Fibroblast of villous mesenchyme (primary cell): ENCODE data around the gene B3GALT2. TPM values are rescaled to one million over a fixed set of nuclear protein-coding genes. Genes with fewer than 3 reads are reported as not detected.

Experiments used
- DNase-seq: peaks from one replicate; pipeline ENCODE4 v3.0.0-alpha.2; 2010; ENCODE audit warnings: low read depth
- H3K4me3 ChIP-seq: 2 replicates; pipeline ENCODE4 v1.5.1; 2011; ENCODE audit warnings: low read depth, mild to moderate bottlenecking, low read length
- CTCF ChIP-seq: IDR thresholded peaks from 2 replicates; pipeline ENCODE4 v1.5.1; 2012; ENCODE audit warnings: low read depth, mild to moderate bottlenecking, low read length; ENCODE audit not compliant: insufficient read depth
- small RNA-seq: library from RNA; depleted of rRNA; stranded (forward); fragments of <200 nt; gene quantifications from one replicate; pipeline ENCODE3, GENCODE V24; 2012
- total RNA-seq: library from RNA; depleted of rRNA; stranded (reverse); fragments of >200 nt; gene quantifications from 2 replicates; pipeline ENCODE4 v1.2.3, GENCODE V29; 2012

Gene B3GALT2
- total RNA-seq, 1 donor: 32.8 TPM

GRCh38 chr1:193141804-193142203, 44.6 kb downstream of the B3GALT2 start:
- DNase-seq: no peak
- no peak overlapping the region for H3K4me3 ChIP-seq
- no peak for TF ChIP-seq CTCF

GRCh38 chr1:193140254-193140653, 46.2 kb downstream of the B3GALT2 start:
- no peak for DNase-seq
- H3K4me3 ChIP-seq: no peak overlapping the region
- TF ChIP-seq CTCF: no peak

GRCh38 chr1:193131266-193131860, 55.0 kb downstream of the B3GALT2 start:
- no peak for TF ChIP-seq CTCF
- DNase-seq: no peak
- H3K4me3 ChIP-seq: no peak overlapping the region

Small RNAs within 50 kb of the gene (small RNA-seq; reads per million reads assigned to genes)
- gene MIR1278: 0.28 reads per million

Other genes starting within 250 kb of the B3GALT2 start
- 24.2 and 25.5 TPM in 2 replicates for gene UCHL5, start 127.3 kb downstream of the B3GALT2 start, total RNA-seq
- 194 and 226 TPM in 2 replicates for gene RO60, start 127.0 kb downstream of the B3GALT2 start, total RNA-seq
- gene GLRX2, start 81.2 kb downstream of the B3GALT2 start, total RNA-seq: 5.8 and 7.8 TPM in 2 replicates
- gene CDC73, start 64.6 kb downstream of the B3GALT2 start, total RNA-seq: 24.5 and 40.2 TPM in 2 replicates